Mammary epithelial cell (primary cell): ENCODE data around the gene CCDC39.

Experiments used
- EZH2 ChIP-seq: IDR thresholded peaks from 2 replicates; pipeline ENCODE4 v1.6.1; 2012; ENCODE audit warnings: low read length, inconsistent platforms, borderline replicate concordance
- TF ChIP-seq, protein P1 (sequence below), 2 donors: IDR thresholded peaks in 1 of 2; conservative IDR thresholded peaks in 1 of 2; 2 replicates each; pipeline ENCODE4 v1.5.1; 2011 to 2012; ENCODE audit warnings: inconsistent platforms in 2 of 2, low read length in 2 of 2, mild to moderate bottlenecking in 2 of 2, control low read depth in 1 of 2, low read depth in 1 of 2; ENCODE audit not compliant: insufficient read depth in 1 of 2; ENCODE audit errors: extremely low read depth in 1 of 2

DNA sequence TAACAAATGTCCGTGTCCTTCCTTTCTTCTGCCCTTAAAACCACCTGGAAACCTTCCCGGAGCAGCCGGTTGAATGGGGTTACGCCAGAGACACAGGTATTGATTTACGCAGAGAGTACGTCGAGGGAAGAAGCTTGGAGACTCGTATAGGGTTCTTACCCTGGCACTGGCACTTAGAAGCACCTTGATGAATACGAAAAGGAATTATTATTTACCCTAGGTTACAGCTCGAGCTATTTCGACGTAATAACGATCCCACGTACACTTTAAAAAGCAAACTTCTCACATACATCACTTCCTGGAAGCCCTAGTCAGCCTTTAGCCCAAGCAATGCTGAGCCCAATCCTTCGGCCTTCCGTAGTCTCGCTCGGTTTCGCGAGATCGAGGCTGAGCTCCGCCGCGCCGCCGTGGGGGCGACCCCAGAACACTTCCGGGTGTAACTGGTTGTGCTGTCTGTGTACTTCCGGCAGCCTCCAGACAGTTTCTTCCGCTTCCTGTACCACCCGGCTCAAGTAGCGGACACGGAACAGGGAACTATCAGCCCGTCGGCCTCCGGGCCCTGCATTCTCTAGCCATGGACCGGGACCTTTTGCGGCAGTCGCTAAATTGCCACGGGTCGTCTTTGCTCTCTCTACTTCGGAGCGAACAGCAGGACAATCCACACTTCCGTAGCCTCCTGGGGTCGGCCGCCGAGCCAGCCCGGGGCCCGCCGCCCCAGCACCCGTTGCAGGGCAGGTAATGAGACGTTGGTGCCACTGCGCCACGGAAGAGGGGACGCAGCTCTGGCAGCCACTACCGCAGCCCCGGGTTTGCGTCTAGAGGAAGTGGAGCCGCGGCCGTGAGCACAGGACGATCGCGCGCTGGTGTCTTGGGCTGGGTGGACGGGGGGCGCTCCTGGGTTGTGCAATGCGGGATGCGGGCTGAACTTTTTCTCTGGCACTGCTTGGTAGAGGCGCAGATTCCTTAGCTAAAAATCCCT, 77.3 kb downstream of the CCDC39 start, which contains the start of gene TTC14:
- TF ChIP-seq, protein P1, sequence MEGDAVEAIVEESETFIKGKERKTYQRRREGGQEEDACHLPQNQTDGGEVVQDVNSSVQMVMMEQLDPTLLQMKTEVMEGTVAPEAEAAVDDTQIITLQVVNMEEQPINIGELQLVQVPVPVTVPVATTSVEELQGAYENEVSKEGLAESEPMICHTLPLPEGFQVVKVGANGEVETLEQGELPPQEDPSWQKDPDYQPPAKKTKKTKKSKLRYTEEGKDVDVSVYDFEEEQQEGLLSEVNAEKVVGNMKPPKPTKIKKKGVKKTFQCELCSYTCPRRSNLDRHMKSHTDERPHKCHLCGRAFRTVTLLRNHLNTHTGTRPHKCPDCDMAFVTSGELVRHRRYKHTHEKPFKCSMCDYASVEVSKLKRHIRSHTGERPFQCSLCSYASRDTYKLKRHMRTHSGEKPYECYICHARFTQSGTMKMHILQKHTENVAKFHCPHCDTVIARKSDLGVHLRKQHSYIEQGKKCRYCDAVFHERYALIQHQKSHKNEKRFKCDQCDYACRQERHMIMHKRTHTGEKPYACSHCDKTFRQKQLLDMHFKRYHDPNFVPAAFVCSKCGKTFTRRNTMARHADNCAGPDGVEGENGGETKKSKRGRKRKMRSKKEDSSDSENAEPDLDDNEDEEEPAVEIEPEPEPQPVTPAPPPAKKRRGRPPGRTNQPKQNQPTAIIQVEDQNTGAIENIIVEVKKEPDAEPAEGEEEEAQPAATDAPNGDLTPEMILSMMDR (conservative IDR thresholded peaks at IDR 0.05 in 1 of 2, IDR thresholded peaks at IDR 0.05 in 1 of 2; ENCODE audit: extremely low read depth in 1 of 2, insufficient read depth in 1 of 2, low read depth in 1 of 2, low read length in 2 of 2), result no peak
- no peak for TF ChIP-seq EZH2
